Ovary (tissue), 9 donors: ENCODE results near the gene CLCN2. TPM values are rescaled to one million over a fixed set of nuclear protein-coding genes. Genes with fewer than 3 reads are reported as not detected.

Source experiments
- DNase-seq, 5 donors: peaks; one replicate each; pipeline ENCODE4 v3.0.0-alpha.2; 2019 to 2020
- H3K27ac ChIP-seq, 2 donors: fragments of 200-600 bp; one replicate each; pipeline versions ENCODE4 v1.5.1 to v1.8.0; 2019 to 2022
- H3K27me3 ChIP-seq: fragments of 200-600 bp; one replicate; pipeline ENCODE4 v1.8.0; 2022
- H3K36me3 ChIP-seq: fragments of 200-600 bp; sonication (generic); one replicate; pipeline ENCODE4 v1.5.1; 2019
- H3K4me1 ChIP-seq: one replicate; pipeline ENCODE4 v1.8.1; 2013; ENCODE audit warnings: mild to moderate bottlenecking, moderate library complexity; ENCODE audit not compliant: insufficient read depth
- H3K4me3 ChIP-seq: fragments of 200-600 bp; sonication (generic); one replicate; pipeline ENCODE4 v1.5.1; 2017
- H3K9me3 ChIP-seq, 2 donors: fragments of 200-600 bp in 1 of 2; sonication (generic) in 1 of 2; one replicate each; pipeline versions ENCODE4 v1.5.1 to v1.8.1; 2013 to 2019; ENCODE audit warnings: mild to moderate bottlenecking in 1 of 2, moderate library complexity in 1 of 2
- EP300 ChIP-seq: sonication (generic); formaldehyde crosslinking; IDR thresholded peaks from one replicate; pipeline ENCODE4 v1.6.1; 2017; ENCODE audit warnings: antibody characterized with exemption
- POLR2A ChIP-seq: fragments of 450-650 bp; IDR thresholded peaks from one replicate; pipeline ENCODE4 v1.6.1; 2017; ENCODE audit warnings: antibody characterized with exemption, mild to moderate bottlenecking, moderate library complexity
- WGBS, 3 donors: extraction: QIAGEN DNeasy Blood & Tissue Kit in 1 of 3; methylation state at CpG; one replicate each; pipeline versions ENCODE4 v1.1.5 to v1.1.7; 2013 to 2017; 5-methylcytosine and 5-hydroxymethylcytosine counted together
- intact Hi-C, 4 donors: fragments of 100-400 bp; cut with DNase I; formaldehyde crosslinking; loops; one replicate each; pipeline versions ENCODE4 v1.11.0 to v1.15.1; 2022 to 2023
- polyA plus RNA-seq, 2 donors: library from polyadenylated mRNA; stranded (reverse); fragments of 200-250 nt in 1 of 2; fragments of 350-450 nt in 1 of 2; fragmentation: Illumina TruSeq in 1 of 2; extraction: RNeasy Lipid Tissue Mini Kit (QIAGEN cat#74804) in 1 of 2; gene quantifications; one replicate each; pipeline ENCODE4 v1.2.3, GENCODE V29; 2013 to 2014
- total RNA-seq, 7 donors: library from RNA; depleted of rRNA in 2 of 7; stranded (reverse); fragments of >200 nt in 2 of 7; fragmentation: NEBNext Ultra II Directional in 3 of 7; extraction: Animal tissue kit (Norgen Biotek cat#: 25700) in 3 of 7; gene quantifications; one replicate each; pipeline versions ENCODE4 v1.1.0 to v1.2.4, GENCODE V29; 2016 to 2023
- TF ChIP-seq, protein P1 (sequence below), 3 donors: fragments of 450-650 bp in 2 of 3; fragments of 200-600 bp in 1 of 3; IDR thresholded peaks; one replicate each; pipeline versions ENCODE4 v1.5.1 to v1.8.0; 2016 to 2022; ENCODE audit warnings: antibody characterized with exemption in 3 of 3, mild to moderate bottlenecking in 1 of 3
- donor health status: DM: no; HTN: no; CAD: no; lungs with moderate emphysema.
- donor health status: DM: no; HTN: no; CAD: no.
- donor health status: Bipolar disorder and iron deficiency.
- donor health status: DM: yes; HTN: yes; CAD: no.
- donor health status: DM: no; HTN: no; CAD: no.
- donor health status: DM: yes; HTN: yes; CAD: no.

Gene CLCN2
- total and polyA plus RNA-seq, 9 donors, result 3.5 to 18.0 (median 11.7) TPM

DNA sequence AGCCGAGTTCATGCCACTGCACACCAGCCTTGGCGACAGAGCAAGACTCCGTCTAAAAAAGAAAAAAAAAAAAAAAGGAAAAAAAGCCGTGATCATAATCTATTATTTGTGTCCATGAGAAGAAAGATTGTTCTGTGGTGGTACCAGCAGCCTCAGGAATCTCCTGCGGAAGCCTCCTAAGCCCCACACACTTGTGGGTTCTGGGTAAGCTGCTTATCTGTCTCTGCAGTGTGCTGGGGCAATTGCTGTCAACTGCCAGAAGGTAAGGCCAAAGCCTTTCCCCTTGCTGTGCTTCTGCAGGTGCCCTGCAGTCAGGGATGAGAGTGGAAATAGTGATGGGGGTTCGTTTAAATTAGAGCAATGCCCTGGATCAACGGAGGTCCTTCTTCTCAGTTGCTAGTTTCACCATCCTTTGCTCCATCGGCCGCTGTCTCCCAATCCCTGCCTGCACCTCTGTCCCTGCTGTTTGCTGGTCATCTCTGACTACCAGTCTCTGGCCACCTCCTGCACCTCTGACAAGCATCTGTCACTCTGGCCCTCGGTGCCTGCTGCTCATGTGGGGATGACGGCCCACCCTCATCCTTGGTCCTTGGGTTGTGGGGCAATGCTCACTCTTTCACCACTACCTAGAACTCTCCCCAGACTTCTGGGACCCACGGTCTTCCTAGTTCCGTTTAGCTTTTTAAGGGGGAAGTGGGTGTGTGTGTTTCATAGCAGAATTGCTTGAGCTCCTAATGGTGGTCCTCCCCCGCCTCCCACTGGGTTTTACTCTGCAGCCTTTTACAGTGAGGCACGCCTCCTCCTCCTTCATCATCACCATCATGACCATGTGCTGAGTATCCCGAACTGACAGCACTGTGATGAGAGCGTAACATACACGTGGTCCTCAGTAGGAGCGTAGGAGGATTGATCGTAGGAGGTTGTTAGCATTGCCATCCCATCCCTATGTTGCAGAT, 43.9 kb upstream of the CLCN2 start:
- no peaks in the 10 kb centered on the region for H3K27me3 ChIP-seq
- H3K27ac ChIP-seq, result no peak overlapping the region
- H3K36me3 ChIP-seq, result no peaks in the 10 kb centered on the region
- DNase-seq, result no peak
- H3K9me3 ChIP-seq, result no peaks in the 10 kb centered on the region
- no peak overlapping the region for H3K4me3 ChIP-seq
- no peaks in the 10 kb centered on the region for H3K4me1 ChIP-seq
- WGBS, 3 donors, result 72 to 76% (median 72%) methylated on average over 20 of the region's 20 CpGs
- TF ChIP-seq, protein P1, sequence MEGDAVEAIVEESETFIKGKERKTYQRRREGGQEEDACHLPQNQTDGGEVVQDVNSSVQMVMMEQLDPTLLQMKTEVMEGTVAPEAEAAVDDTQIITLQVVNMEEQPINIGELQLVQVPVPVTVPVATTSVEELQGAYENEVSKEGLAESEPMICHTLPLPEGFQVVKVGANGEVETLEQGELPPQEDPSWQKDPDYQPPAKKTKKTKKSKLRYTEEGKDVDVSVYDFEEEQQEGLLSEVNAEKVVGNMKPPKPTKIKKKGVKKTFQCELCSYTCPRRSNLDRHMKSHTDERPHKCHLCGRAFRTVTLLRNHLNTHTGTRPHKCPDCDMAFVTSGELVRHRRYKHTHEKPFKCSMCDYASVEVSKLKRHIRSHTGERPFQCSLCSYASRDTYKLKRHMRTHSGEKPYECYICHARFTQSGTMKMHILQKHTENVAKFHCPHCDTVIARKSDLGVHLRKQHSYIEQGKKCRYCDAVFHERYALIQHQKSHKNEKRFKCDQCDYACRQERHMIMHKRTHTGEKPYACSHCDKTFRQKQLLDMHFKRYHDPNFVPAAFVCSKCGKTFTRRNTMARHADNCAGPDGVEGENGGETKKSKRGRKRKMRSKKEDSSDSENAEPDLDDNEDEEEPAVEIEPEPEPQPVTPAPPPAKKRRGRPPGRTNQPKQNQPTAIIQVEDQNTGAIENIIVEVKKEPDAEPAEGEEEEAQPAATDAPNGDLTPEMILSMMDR (IDR thresholded peaks at IDR 0.05), result no peak
- TF ChIP-seq POLR2A, result no peak
- no peak for TF ChIP-seq EP300
- intact Hi-C loops, result no loop called here

DNA sequence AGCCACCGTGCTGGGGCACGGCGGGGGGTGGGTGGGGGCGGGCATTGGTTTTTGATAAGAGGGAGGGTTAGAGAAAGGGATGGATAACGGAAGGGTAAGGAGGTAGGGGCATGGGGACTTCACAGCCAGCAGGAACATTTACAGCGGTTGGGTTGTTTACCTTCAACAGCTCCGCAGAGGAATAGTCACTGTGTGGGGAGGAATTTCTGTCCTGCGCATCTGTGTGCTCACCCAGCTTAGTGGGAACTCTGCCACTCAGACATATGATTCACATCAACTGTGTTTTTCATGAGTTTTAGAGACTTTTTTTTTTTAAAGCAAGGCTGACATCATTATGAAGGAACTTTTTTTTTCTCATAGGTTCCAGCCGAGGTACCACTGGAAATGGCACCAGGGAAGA, 38.0 kb upstream of the CLCN2 start:
- Histone ChIP-seq H3K27me3 (no peaks in the 10 kb centered on the region), H3K4me1 (no peaks in the 10 kb centered on the region), H3K9me3 (no peaks in the 10 kb centered on the region), H3K27ac (peak overlapping the region in 1 of 2 donors; percentile 37), H3K4me3 (no peak overlapping the region), H3K36me3 (no peaks in the 10 kb centered on the region)
- DNase-seq, result peak in 3 of 5 donors; percentile 62 to 81 (median 73)
- intact Hi-C loops, result no loop called here
- no peak for TF ChIP-seq EP300
- TF ChIP-seq POLR2A, result no peak
- TF ChIP-seq, protein P1 (IDR thresholded peaks at IDR 0.05), result no peak
- WGBS, 3 donors, result 5 to 11% (median 7%) methylated on average over 9 of the region's 9 CpGs

DNA sequence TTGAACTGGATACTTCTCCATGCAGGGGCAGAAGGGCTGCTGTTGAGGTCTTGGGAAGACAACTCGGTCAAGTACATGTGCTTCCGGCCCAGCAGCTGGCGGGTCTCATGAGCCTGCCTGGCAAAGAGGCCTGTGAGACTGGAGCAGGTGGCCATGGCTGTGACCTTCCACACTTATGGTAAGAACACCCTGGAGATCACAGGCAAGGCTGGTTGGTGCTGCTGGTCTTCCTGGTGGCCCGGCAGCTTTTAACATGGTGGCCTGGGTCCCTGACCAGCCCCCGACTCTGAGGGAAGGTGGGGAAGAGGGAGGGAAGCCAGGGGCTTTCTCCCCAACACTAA, 33.9 kb upstream of the CLCN2 start:
- H3K4me3 ChIP-seq, result no peak overlapping the region
- H3K4me1 ChIP-seq, result no peaks in the 10 kb centered on the region
- no peaks in the 10 kb centered on the region for H3K36me3 ChIP-seq
- no peaks in the 10 kb centered on the region for H3K9me3 ChIP-seq
- WGBS, 3 donors, result 62 to 72% (median 71%) methylated on average over 5 of the region's 5 CpGs
- intact Hi-C loops, result no loop called here
- no peaks in the 10 kb centered on the region for H3K27me3 ChIP-seq
- no peak for TF ChIP-seq POLR2A
- TF ChIP-seq, protein P1 (IDR thresholded peaks at IDR 0.05), result no peak
- peak in 1 of 5 donors; percentile 38 for DNase-seq
- no peak overlapping the region for H3K27ac ChIP-seq

DNA sequence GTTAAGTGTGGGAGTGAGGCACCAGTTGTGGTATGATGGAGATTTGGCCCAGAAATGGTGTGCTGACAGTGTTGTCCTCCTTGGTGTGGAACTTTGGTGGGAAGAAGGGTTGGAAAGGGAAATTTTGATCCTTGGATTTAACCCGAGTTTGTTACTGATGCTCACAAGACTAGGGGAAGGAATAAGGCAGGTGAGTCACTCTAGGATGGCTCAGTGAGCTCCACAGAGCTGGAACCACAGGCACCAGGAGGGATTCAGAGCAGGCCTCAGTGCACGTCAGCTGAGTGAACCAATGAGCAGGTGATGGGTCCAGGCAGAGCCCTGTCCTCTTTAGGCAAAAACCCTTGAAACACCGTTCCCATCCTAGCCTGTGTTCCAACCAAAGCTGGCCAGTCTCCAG, 29.9 kb upstream of the CLCN2 start:
- intact Hi-C loops, result no loop called here
- no peaks in the 10 kb centered on the region for H3K4me1 ChIP-seq
- WGBS, 3 donors, result 64 to 77% (median 67%) methylated on average over 3 of the region's 3 CpGs
- H3K4me3 ChIP-seq, result no peak overlapping the region
- H3K9me3 ChIP-seq, result no peaks in the 10 kb centered on the region
- TF ChIP-seq, protein P1 (IDR thresholded peaks at IDR 0.05), result no peak
- TF ChIP-seq EP300, result no peak
- no peak for TF ChIP-seq POLR2A
- no peaks in the 10 kb centered on the region for H3K27me3 ChIP-seq
- DNase-seq, result no peak
- H3K36me3 ChIP-seq, result no peaks in the 10 kb centered on the region
- H3K27ac ChIP-seq, result no peak overlapping the region
